GM12865 (cell line): Measurements from ENCODE around the gene RCHY1.

Experiments used
- DNase-seq: peaks from one replicate; pipeline ENCODE4 v3.0.0; 2010; ENCODE audit warnings: low read depth
- H3K4me3 ChIP-seq: 2 replicates; pipeline ENCODE4 v1.5.1; 2011; ENCODE audit warnings: mild to moderate bottlenecking, low read depth, low read length, control low read depth
- TF ChIP-seq, protein P1 (sequence below): IDR thresholded peaks from 2 replicates; pipeline ENCODE4 v1.5.1; 2011; ENCODE audit warnings: low read length, control low read depth, low read depth, inconsistent platforms; ENCODE audit not compliant: insufficient read depth; ENCODE audit errors: missing control alignments

RCHY1 gene

DNA sequence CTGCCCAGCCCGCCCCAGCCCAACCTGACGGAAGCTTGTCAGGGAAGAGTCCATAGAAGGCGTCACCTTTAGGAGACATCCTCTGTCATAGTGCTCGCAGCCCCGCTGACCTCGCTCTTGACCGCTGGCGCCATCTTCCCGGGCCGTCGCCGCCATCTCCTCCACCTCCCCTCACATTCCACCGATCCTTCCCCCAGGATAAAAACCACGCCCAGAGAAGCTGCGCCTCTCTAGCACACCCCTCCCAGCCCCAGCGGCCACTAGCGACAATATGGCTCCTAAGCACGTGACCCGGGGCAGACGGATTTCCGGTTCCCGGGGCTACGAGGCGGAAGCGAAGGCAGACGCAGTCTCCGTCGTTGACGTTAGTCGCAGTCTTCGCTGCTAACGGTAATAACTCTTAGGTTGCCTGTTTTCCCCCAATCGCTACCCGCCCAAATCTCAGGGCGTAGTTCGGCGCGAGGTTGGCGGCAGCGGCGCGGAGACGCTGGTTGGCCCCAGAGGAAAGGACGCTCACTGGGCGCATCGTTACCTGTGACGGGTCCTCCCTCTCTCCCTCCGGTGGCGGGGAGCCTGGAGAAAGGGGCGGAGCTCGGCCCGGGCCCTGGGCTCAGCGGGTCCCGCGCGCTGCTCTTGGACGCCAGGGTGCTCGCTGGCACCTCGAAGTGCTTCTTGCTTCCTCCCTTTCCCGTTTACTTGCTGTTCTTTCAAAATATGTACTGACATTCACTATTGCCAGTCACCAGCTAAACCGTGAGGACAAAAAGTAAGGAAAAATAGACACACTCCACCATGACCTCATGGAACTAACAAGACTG lies at the start of gene RCHY1, which contains the start of gene THAP6:
RCHY1 (minus strand) TSS at position 273 of the 818 bp plus-strand sequence; CDS start at position 156, 117 bp downstream.
THAP6 (plus strand) TSS at position 343 of the 818 bp plus-strand sequence. CDS start 980 bp downstream, outside the sequence.
- peak; percentile 95 for DNase-seq
- H3K4me3 ChIP-seq, result peak within 1 kb of the TSS; percentile 100
- TF ChIP-seq, protein P1, sequence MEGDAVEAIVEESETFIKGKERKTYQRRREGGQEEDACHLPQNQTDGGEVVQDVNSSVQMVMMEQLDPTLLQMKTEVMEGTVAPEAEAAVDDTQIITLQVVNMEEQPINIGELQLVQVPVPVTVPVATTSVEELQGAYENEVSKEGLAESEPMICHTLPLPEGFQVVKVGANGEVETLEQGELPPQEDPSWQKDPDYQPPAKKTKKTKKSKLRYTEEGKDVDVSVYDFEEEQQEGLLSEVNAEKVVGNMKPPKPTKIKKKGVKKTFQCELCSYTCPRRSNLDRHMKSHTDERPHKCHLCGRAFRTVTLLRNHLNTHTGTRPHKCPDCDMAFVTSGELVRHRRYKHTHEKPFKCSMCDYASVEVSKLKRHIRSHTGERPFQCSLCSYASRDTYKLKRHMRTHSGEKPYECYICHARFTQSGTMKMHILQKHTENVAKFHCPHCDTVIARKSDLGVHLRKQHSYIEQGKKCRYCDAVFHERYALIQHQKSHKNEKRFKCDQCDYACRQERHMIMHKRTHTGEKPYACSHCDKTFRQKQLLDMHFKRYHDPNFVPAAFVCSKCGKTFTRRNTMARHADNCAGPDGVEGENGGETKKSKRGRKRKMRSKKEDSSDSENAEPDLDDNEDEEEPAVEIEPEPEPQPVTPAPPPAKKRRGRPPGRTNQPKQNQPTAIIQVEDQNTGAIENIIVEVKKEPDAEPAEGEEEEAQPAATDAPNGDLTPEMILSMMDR, result no peak

DNA sequence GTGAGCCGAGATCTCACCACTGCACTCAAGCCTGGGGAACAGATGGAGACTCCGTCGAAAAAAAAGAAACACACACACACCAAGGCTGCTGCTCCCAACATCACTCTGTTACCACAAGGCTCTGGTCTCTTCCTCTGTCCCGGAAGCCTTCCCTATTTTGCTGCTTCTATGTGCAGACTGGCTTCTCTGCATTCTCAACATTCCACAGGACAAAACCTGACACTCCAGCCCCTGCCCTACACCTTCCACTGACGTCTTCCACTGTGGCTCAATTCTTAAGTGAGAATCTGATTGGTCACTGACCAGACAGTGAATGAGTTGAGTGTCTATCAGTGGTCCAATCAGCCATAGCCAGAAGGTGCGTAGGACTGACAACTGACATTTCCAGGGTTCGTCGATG lies 47.6 kb upstream of the RCHY1 start:
- TF ChIP-seq, protein P1, result no peak
- DNase-seq, result no peak
- no peak overlapping the region for H3K4me3 ChIP-seq

DNA sequence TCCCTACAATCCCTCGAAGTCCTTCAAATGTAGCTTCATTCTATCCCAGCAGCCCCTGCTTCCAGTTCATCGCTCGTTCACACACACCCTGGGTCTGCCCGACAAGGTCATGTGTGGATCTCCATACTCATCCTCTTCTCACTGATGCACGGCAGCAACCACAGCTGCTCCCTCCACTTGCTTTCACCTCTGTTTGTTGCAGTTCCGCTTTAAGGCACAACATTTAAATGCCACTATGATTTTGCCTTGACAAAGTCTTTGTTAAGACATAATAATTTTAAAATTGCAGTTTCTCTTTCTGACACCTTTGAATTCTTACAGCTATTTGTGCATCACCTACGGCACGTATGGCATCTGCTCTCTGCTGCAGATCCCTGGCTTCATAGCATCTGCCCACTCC lies 43.5 kb upstream of the RCHY1 start:
- TF ChIP-seq, protein P1, result no peak
- DNase-seq, result no peak

DNA sequence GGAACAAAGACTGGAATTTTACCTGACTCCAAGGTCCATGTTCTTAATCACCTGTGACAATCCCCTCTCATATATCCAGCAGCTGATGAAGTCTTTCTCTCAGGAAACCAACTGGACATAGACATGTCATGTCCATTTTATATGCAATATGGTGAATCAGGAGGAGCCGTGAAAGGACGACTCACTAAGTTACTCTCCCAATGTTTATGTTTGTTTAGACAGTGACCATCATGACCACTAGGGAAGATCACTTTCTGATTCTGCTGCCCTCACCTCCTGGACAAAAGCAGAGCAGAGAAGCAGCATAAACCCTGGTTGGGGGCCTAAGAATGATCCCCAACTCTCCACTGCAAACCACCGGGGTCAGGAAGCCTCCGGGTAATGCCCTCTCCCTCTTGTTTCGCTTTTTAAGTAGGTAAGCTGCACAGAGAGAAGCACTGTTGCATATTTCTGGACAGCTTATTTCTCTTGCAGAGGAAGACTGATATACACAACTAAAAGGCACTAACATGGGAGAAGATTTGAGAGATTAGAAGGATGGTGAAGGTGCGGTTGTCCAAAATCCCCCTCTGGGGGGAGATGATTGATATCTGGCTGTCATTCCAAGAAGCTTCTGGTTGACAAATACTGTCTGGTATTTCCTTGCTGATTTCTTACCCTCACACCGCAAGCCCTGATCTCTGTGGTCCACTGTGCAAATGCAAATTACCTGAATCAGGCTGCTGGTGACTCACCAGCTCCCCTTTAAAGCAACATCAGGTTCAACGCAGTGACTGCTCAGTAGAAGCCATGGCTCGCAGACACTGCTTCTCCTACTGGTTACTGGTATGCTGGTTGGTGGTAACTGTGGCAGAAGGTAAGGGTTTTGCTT lies 41.3 kb upstream of the RCHY1 start, which contains the start of gene ODAPH:
ODAPH (plus strand) TSS at position 773 of the 871 bp plus-strand sequence; CDS start at position 790, 17 bp downstream.
- TF ChIP-seq, protein P1, result no peak
- peak; percentile 84 for DNase-seq
- no peak within 1 kb of the TSS for H3K4me3 ChIP-seq

More for the DNA sequence above, 43.5 kb upstream of the RCHY1 start:
- H3K4me3 ChIP-seq, result no peak overlapping the region

DNA sequence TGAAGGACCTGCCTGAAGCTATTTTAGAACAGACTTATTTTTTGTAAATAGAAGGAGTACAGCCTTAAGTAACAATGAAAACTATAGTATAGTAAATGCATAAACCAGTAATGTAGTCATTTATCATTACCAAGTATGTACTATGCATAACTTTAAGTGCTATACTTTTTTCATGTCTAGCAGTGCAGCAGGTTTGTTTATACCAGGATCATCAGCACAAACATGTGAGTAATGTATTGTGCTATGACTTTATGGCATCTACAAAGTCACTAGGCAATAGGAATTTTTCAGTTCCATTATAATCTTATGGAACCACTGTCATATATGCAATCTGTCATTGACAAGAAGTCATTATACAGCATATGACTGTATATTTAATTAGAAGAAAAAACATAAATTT lies 38.2 kb upstream of the RCHY1 start:
- H3K4me3 ChIP-seq, result no peak overlapping the region
- TF ChIP-seq, protein P1, result no peak
- no peak for DNase-seq

DNA sequence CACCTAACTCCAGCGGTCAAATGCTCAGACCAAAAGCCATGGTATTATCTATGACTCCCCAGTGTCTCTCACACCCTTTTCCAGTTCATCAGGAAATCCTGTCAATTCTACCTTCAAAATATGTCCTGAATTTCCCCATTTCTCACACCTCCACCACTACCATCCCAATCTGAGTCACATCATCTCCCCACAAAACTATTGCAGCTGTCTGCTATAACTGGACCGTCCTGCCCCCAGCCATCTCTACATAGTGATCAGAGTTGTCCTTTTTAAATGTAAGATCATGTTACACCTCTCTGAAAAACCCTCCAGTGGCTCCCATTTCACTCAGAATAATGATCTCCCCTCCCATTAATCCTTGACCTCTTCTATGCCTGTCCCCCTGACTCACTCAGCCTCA lies 34.8 kb upstream of the RCHY1 start:
- peak; percentile 7 for DNase-seq
- no peak overlapping the region for H3K4me3 ChIP-seq
- TF ChIP-seq, protein P1, result no peak
